Memory B cell (primary cell): ENCODE results near the gene PTPRM.

Source experiments
- ATAC-seq: fragments of 150-1000 bp; cut with Tn5 transposase; 2 replicates; pipeline ENCODE4 v1.10.0; 2021; ENCODE audit warnings: low read depth, mild to moderate bottlenecking, moderate library complexity
- DNase-seq, 2 donors: peaks; one replicate each; pipeline ENCODE4 v3.0.0; 2022; ENCODE audit warnings: low spot score in 2 of 2
- H3K27ac Mint-ChIP-seq: one replicate; pipeline ENCODE4 v1.8.0; 2022; ENCODE audit warnings: mild to moderate bottlenecking, moderate library complexity, mixed read lengths
- H3K27me3 Mint-ChIP-seq: one replicate; pipeline ENCODE4 v1.8.0; 2022; ENCODE audit warnings: mixed read lengths
- H3K36me3 Mint-ChIP-seq: one replicate; pipeline ENCODE4 v1.8.0; 2022; ENCODE audit warnings: mild to moderate bottlenecking, mixed read lengths
- H3K4me1 Mint-ChIP-seq: one replicate; pipeline ENCODE4 v1.8.0; 2022; ENCODE audit warnings: mixed read lengths
- H3K4me3 Mint-ChIP-seq: one replicate; pipeline ENCODE4 v1.8.0; 2022; ENCODE audit warnings: mild to moderate bottlenecking, moderate library complexity, mixed read lengths
- H3K9me3 Mint-ChIP-seq: one replicate; pipeline ENCODE4 v1.8.0; 2022; ENCODE audit warnings: mixed read lengths

PTPRM gene

DNA sequence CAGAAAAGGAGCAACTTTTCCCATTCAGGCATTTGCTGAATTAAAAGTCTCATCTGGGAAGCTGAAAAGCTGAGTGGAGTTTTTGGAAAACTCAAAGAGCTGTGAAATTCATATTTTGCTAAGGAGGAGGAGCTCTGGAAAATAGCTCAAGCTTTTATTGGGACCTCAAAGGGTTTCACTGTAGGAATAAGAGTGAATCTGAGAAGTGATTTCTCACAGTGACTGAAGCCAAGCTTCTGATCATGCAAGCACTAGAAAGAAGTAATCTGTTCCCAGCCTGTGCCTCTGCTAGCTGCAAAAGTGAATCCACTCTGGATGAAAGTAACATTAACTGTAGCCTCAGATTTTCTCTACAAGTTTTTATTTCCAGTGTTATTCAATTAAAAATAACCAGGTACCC, 283.3 kb downstream of the PTPRM start:
- H3K36me3 Mint-ChIP-seq, result no peaks in the 10 kb centered on the region
- DNase-seq (no peak), ATAC-seq (no peak)
- no peak overlapping the region for H3K27ac Mint-ChIP-seq
- H3K9me3 Mint-ChIP-seq, result peaks cover 8% of the 10 kb centered on the region
- H3K4me1 Mint-ChIP-seq, result no peaks in the 10 kb centered on the region
- no peaks in the 10 kb centered on the region for H3K27me3 Mint-ChIP-seq
- H3K4me3 Mint-ChIP-seq, result no peak overlapping the region

GRCh38 chr18:7855028-7855427, 287.9 kb downstream of the PTPRM start:
- DNase-seq, result no peak
- no peaks in the 10 kb centered on the region for H3K27me3 Mint-ChIP-seq
- H3K36me3 Mint-ChIP-seq, result no peaks in the 10 kb centered on the region
- no peaks in the 10 kb centered on the region for H3K4me1 Mint-ChIP-seq
- H3K9me3 Mint-ChIP-seq, result peaks cover 8% of the 10 kb centered on the region
- no peak for ATAC-seq
- no peak overlapping the region for H3K27ac Mint-ChIP-seq
- H3K4me3 Mint-ChIP-seq, result no peak overlapping the region

- Mint-ChIP-seq H3K27ac (no peak overlapping the region), H3K36me3 (no peaks in the 10 kb centered on the region), H3K9me3 (peaks cover 7% of the 10 kb centered on the region), H3K27me3 (no peaks in the 10 kb centered on the region), H3K4me1 (no peaks in the 10 kb centered on the region), H3K4me3 (no peak overlapping the region)
- no peak for ATAC-seq
- DNase-seq, result no peak
Observed at GRCh38 chr18:7855671-7856070, 288.6 kb downstream of the PTPRM start.

DNA sequence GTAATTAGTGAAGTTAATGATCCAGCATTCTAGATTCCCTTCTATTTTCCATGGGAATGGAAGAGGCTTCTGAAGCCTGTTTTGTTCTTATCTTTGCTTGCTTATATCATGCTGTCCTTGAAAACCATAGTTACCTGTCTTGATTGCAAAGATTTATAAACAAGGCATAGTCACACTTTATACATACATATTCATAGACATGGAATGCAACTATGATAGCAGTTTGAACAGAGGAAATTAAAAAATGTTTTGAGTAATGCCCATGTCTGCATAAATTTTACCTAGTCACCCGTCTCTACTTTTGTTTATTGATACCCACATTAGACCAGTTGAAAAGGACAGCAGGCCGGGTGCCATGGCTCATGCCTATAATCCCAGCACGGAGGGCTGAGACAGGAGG, 289.0 kb downstream of the PTPRM start:
- DNase-seq (no peak), ATAC-seq (no peak)
- Mint-ChIP-seq H3K27ac (no peak overlapping the region), H3K36me3 (no peaks in the 10 kb centered on the region), H3K4me1 (no peaks in the 10 kb centered on the region), H3K27me3 (no peaks in the 10 kb centered on the region), H3K9me3 (peaks cover 7% of the 10 kb centered on the region), H3K4me3 (no peak overlapping the region)

DNA sequence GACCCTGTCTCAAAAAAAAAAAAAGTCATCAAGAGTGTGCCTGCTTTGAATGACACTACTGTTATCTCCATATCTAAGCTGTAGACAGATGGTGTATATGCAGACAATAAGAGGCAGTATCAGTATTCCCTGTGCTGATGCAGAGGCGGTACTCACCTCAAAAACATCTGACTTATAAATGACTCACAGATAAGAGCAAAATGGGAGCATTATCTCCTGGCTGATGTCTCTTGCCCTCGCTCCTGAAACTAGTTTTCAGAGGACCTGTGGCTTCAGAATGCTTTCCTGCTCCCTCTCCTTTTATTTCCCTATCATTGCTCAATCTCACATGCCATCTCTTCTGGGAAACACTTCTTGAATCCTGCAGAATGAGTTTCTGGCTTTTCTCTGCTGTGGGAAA, 289.6 kb downstream of the PTPRM start:
- DNase-seq, result no peak
- Mint-ChIP-seq H3K27ac (no peak overlapping the region), H3K4me1 (no peaks in the 10 kb centered on the region), H3K27me3 (no peaks in the 10 kb centered on the region), H3K36me3 (no peaks in the 10 kb centered on the region), H3K4me3 (no peak overlapping the region), H3K9me3 (peaks cover 5% of the 10 kb centered on the region)
- no peak for ATAC-seq

DNA sequence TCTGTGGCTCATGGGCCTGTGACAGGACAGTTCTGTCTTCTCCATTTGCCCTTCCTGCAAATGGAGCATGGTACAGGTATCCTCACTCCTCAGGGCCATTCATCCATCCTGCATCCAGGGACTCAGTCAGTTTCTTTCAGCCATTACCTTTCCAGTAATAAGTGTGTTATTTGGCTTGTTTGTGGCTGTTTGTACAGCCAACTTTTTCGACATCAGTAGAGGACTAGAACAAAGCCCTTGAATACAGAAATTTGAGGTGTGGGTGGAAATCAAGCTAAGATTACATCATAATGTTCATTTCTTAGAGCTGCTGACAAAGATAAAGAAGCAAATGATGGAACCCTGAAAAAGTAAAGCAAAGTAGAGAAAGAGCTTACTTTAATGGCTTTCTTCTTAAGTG, 290.4 kb downstream of the PTPRM start:
- DNase-seq, result no peak
- H3K9me3 Mint-ChIP-seq, result peaks cover 3% of the 10 kb centered on the region
- ATAC-seq, result no peak

DNA sequence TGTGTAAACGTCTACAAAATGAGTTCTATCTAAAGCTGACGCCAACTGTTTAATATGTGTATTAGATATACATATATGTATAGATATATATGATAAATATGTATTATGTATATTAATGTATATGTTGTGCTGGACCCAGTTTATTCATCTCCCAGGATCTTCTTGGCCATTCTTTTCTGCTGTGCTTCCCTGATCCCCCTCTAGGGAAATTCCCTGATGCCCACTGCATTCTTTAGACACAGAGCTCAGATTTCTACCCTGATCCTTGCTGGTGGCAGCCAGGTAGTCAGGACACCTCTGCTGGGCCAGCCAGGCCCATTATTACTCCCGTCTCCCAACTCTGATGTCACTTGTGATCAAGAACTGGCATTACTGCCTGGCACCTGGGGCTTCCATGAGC, 292.0 kb downstream of the PTPRM start:
- ATAC-seq, result no peak
- H3K4me3 Mint-ChIP-seq, result no peak overlapping the region
- no peak overlapping the region for H3K27ac Mint-ChIP-seq
- peaks cover 3% of the 10 kb centered on the region for H3K9me3 Mint-ChIP-seq
- DNase-seq, result no peak
- no peaks in the 10 kb centered on the region for H3K27me3 Mint-ChIP-seq
- no peaks in the 10 kb centered on the region for H3K36me3 Mint-ChIP-seq
- H3K4me1 Mint-ChIP-seq, result no peaks in the 10 kb centered on the region

More for the DNA sequence above, 290.4 kb downstream of the PTPRM start:
- H3K4me3 Mint-ChIP-seq, result no peak overlapping the region
- H3K27ac Mint-ChIP-seq, result no peak overlapping the region
- H3K27me3 Mint-ChIP-seq, result no peaks in the 10 kb centered on the region
- H3K36me3 Mint-ChIP-seq, result no peaks in the 10 kb centered on the region
- H3K4me1 Mint-ChIP-seq, result no peaks in the 10 kb centered on the region

- H3K9me3 Mint-ChIP-seq, result peaks cover 13% of the 10 kb centered on the region
- no peaks in the 10 kb centered on the region for H3K27me3 Mint-ChIP-seq
- H3K4me1 Mint-ChIP-seq, result no peaks in the 10 kb centered on the region
- ATAC-seq (no peak), DNase-seq (no peak)
- H3K4me3 Mint-ChIP-seq, result no peak overlapping the region
- no peak overlapping the region for H3K27ac Mint-ChIP-seq
- H3K36me3 Mint-ChIP-seq, result no peaks in the 10 kb centered on the region
Observed at GRCh38 chr18:7870266-7870665, 303.1 kb downstream of the PTPRM start.

- DNase-seq (no peak), ATAC-seq (no peak)
- no peaks in the 10 kb centered on the region for H3K27me3 Mint-ChIP-seq
- H3K4me3 Mint-ChIP-seq, result no peak overlapping the region
- no peaks in the 10 kb centered on the region for H3K36me3 Mint-ChIP-seq
- peaks cover 15% of the 10 kb centered on the region for H3K9me3 Mint-ChIP-seq
- H3K4me1 Mint-ChIP-seq, result no peaks in the 10 kb centered on the region
- no peak overlapping the region for H3K27ac Mint-ChIP-seq
Observed at GRCh38 chr18:7870855-7871254, 303.7 kb downstream of the PTPRM start.

- DNase-seq (no peak), ATAC-seq (no peak)
- H3K27me3 Mint-ChIP-seq, result no peaks in the 10 kb centered on the region
- H3K27ac Mint-ChIP-seq, result no peak overlapping the region
- no peak overlapping the region for H3K4me3 Mint-ChIP-seq
- no peaks in the 10 kb centered on the region for H3K4me1 Mint-ChIP-seq
- H3K36me3 Mint-ChIP-seq, result no peaks in the 10 kb centered on the region
- H3K9me3 Mint-ChIP-seq, result peaks cover 11% of the 10 kb centered on the region
Observed at GRCh38 chr18:7871560-7872456, 304.7 kb downstream of the PTPRM start.

- Mint-ChIP-seq H3K4me1 (no peaks in the 10 kb centered on the region), H3K9me3 (peaks cover 8% of the 10 kb centered on the region), H3K4me3 (no peak overlapping the region), H3K36me3 (no peaks in the 10 kb centered on the region), H3K27me3 (no peaks in the 10 kb centered on the region), H3K27ac (no peak overlapping the region)
- ATAC-seq (no peak), DNase-seq (no peak)
Observed at GRCh38 chr18:7872569-7872968, 305.5 kb downstream of the PTPRM start.

GRCh38 chr18:7873316-7873715, 306.2 kb downstream of the PTPRM start:
- Mint-ChIP-seq H3K9me3 (peaks cover 4% of the 10 kb centered on the region), H3K36me3 (no peaks in the 10 kb centered on the region), H3K4me1 (no peaks in the 10 kb centered on the region), H3K27ac (no peak overlapping the region), H3K4me3 (no peak overlapping the region), H3K27me3 (no peaks in the 10 kb centered on the region)
- ATAC-seq (no peak), DNase-seq (no peak)

- Mint-ChIP-seq H3K27me3 (no peaks in the 10 kb centered on the region), H3K9me3 (peaks cover 2% of the 10 kb centered on the region), H3K4me1 (no peaks in the 10 kb centered on the region), H3K27ac (no peak overlapping the region), H3K36me3 (no peaks in the 10 kb centered on the region), H3K4me3 (no peak overlapping the region)
- DNase-seq (no peak), ATAC-seq (no peak)
Observed at GRCh38 chr18:7876354-7877104, 309.4 kb downstream of the PTPRM start.

DNA sequence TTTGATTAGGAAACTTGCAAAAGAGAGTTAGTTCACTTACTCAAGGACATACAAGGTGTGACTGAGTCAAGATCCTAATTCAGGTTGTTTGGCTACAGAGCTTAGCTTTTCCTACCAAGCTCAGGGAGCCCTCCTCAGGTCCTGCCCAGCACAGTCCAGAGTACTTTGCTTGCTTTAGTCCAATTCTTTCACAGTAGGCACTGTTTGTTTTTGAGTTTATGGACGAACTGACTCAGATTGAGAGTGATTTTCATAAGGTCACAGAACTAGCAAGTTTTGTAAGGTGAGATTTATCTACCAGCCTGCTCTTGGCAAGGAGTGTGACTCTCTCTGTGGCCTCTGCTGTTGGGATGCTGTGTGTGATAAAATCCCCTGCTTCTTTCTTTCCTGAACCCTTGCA, 310.5 kb downstream of the PTPRM start:
- H3K4me3 Mint-ChIP-seq, result no peak overlapping the region

More for the DNA sequence above, 310.5 kb downstream of the PTPRM start:
- Mint-ChIP-seq H3K4me1 (no peaks in the 10 kb centered on the region), H3K9me3 (peaks cover 2% of the 10 kb centered on the region), H3K36me3 (no peaks in the 10 kb centered on the region), H3K27me3 (no peaks in the 10 kb centered on the region), H3K27ac (no peak overlapping the region)
- ATAC-seq (no peak), DNase-seq (no peak)
